HepG2 (cell line): ENCODE results near the gene BRK1. TPM values are rescaled to one million over a fixed set of nuclear protein-coding genes. Genes with fewer than 3 reads are reported as not detected.

Source experiments
- ATAC-seq: fragments of 200-7000 bp; cut with Tn5 transposase; 3 replicates; pipeline ENCODE4 v1.9.1; 2020; ENCODE audit warnings: mild to moderate bottlenecking, moderate library complexity
- BruUV-seq: library from RNA; stranded (reverse); fragments of 400-500 nt; replicated peaks from 2 replicates; lab custom pipeline; 2021; lab: Mats Ljungman, UMichigan
- CTCF ChIA-PET: fragments of 300-600 bp; formaldehyde crosslinking; extraction: SDS; loops from one replicate; lab custom pipeline; 2021; ENCODE audit warnings: low total read pairs, inconsistent platforms, low intra/inter-chr PET ratio; lab: Yijun Ruan, JAX
- POLR2A ChIA-PET: fragments of 350-600 bp; sonication (Branson Sonifier 250); formaldehyde crosslinking; loops from one replicate; lab custom pipeline; 2020; ENCODE audit warnings: antibody characterized with exemption, inconsistent platforms; lab: Yijun Ruan, JAX
- DNase-seq: peaks from one replicate; pipeline ENCODE4 v3.0.0-alpha.2; 2015; ENCODE audit warnings: low spot score
- FAIRE-seq: peaks from 3 replicates; lab custom pipeline; 2011; peaks lifted over from hg19 to GRCh38; lab: Jason Lieb, UNC
- H2AFZ ChIP-seq: one replicate; pipeline ENCODE4 v1.6.1; 2011; ENCODE audit warnings: low read length, inconsistent platforms
- H3K27ac ChIP-seq: fragments of 300-600 bp; 3 replicates; pipeline ENCODE4 v1.8.0; 2011; ENCODE audit warnings: mixed run types, mild to moderate bottlenecking, mixed read lengths, low read length, inconsistent platforms; ENCODE audit not compliant: insufficient read depth; ENCODE audit errors: extremely low read length
- H3K27me3 ChIP-seq, 2 experiments: fragments of 200-600 bp in 1 of 2; 2 replicates in 1 of 2; 3 replicates in 1 of 2; pipeline versions ENCODE4 v1.6.0 to v1.8.0; 2011; ENCODE audit warnings: low read length in 2 of 2, mild to moderate bottlenecking in 2 of 2, moderate library complexity in 2 of 2, inconsistent platforms in 1 of 2; ENCODE audit not compliant: insufficient read depth in 2 of 2, control insufficient read depth in 1 of 2
- H3K36me3 ChIP-seq, 2 experiments: fragments of 200-600 bp in 1 of 2; replicated peaks in 1 of 2; 2 replicates in 1 of 2; 3 replicates in 1 of 2; pipeline versions ENCODE4 v1.5.1 to v1.8.0; 2011; ENCODE audit warnings: low read length in 2 of 2, inconsistent platforms in 1 of 2; ENCODE audit not compliant: insufficient read depth in 2 of 2, control insufficient read depth in 1 of 2
- H3K4me1 ChIP-seq: 2 replicates; pipeline ENCODE4 v1.5.1; 2012; ENCODE audit warnings: low read length, inconsistent platforms; ENCODE audit not compliant: insufficient read depth
- H3K4me2 ChIP-seq: 2 replicates; pipeline ENCODE4 v1.6.0; 2011; ENCODE audit warnings: low read depth, low read length, inconsistent platforms
- H3K4me3 ChIP-seq, 3 experiments: fragments of 200-600 bp in 1 of 3; sonication (generic), shearing (Covaris generic) in 1 of 3; replicated peaks in 1 of 3; 2 replicates each; pipeline ENCODE4 v1.5.1; 2011 to 2016; ENCODE audit warnings: low read length in 3 of 3, inconsistent platforms in 2 of 3, low read depth in 2 of 3, mild to moderate bottlenecking in 2 of 3, control low read depth in 1 of 3, mixed read lengths in 1 of 3; ENCODE audit not compliant: insufficient read depth in 1 of 3
- H3K79me2 ChIP-seq: one replicate; pipeline ENCODE4 v1.6.1; 2011; ENCODE audit warnings: low read length, inconsistent platforms; ENCODE audit not compliant: insufficient read depth
- H3K9ac ChIP-seq: 2 replicates; pipeline ENCODE4 v1.6.0; 2011; ENCODE audit warnings: mild to moderate bottlenecking, low read depth, low read length, inconsistent platforms; ENCODE audit not compliant: insufficient read depth
- H3K9me3 ChIP-seq: 2 replicates; pipeline ENCODE4 v1.5.1; 2012; ENCODE audit warnings: mild to moderate bottlenecking, low read length
- H4K20me1 ChIP-seq: 2 replicates; pipeline ENCODE4 v1.6.0; 2011; ENCODE audit warnings: inconsistent platforms, mild to moderate bottlenecking, low read length, moderate library complexity; ENCODE audit not compliant: insufficient read depth
- CENPX ChIP-seq: sonication (generic); formaldehyde crosslinking; IDR thresholded peaks from 2 replicates; pipeline ENCODE4 v1.9.0; 2021; ENCODE audit warnings: mild to moderate bottlenecking, missing genetic modification reagents, moderate library complexity
- POLR2A ChIP-seq, 2 experiments: IDR thresholded peaks; 2 replicates each; pipeline ENCODE4 v1.6.1; 2011; ENCODE audit warnings: low read depth in 2 of 2, low read length in 2 of 2, mild to moderate bottlenecking in 1 of 2, moderate library complexity in 1 of 2; ENCODE audit not compliant: insufficient read depth in 1 of 2
- RBFOX2 ChIP-seq: fragments of 200-400 bp; formaldehyde crosslinking; IDR thresholded peaks from 2 replicates; pipeline ENCODE4 v1.6.1; 2017; ENCODE audit warnings: low read depth, mild to moderate bottlenecking, low read length
- RCOR2 ChIP-seq: IDR thresholded peaks from 2 replicates; pipeline ENCODE4 v1.6.1; 2016; ENCODE audit warnings: missing biosample characterization, missing genetic modification reagents
- REXO4 ChIP-seq: sonication (generic); formaldehyde crosslinking; IDR thresholded peaks from 2 replicates; pipeline ENCODE4 v1.8.0; 2022; ENCODE audit warnings: missing genetic modification reagents, mild to moderate bottlenecking, borderline replicate concordance
- SMAD9 ChIP-seq: sonication (generic); formaldehyde crosslinking; IDR thresholded peaks from 2 replicates; pipeline ENCODE4 v1.5.1; 2020; ENCODE audit warnings: mild to moderate bottlenecking, missing genetic modification reagents
- SRSF4 ChIP-seq: fragments of 200-400 bp; formaldehyde crosslinking; IDR thresholded peaks from one replicate; pipeline ENCODE4 v1.6.1; 2018; ENCODE audit warnings: mild to moderate bottlenecking, low read depth, low read length, moderate library complexity; ENCODE audit not compliant: poor library complexity, severe bottlenecking
- SYNCRIP ChIP-seq: fragments of 200-400 bp; formaldehyde crosslinking; IDR thresholded peaks from 2 replicates; pipeline ENCODE4 v1.6.1; 2018; ENCODE audit warnings: mild to moderate bottlenecking, low read depth, low read length; ENCODE audit not compliant: insufficient read depth
- WGBS: methylation state at CpG from one replicate; pipeline ENCODE4 v1.1.6; 2017; ENCODE audit warnings: low lambda C conversion rate; 5-methylcytosine and 5-hydroxymethylcytosine counted together
- in situ Hi-C: cut with HindIII; loops from 2 replicates; pipeline ENCODE4 v1.10.0; 2017; ENCODE audit warnings: low pct_unique_long_range_greater_than_20kb; ENCODE audit not compliant: extremely low pct_ligation_motif_present
- intact Hi-C: fragments of 100-400 bp; cut with micrococcal nuclease; formaldehyde crosslinking; loops from one replicate; pipeline ENCODE4 v1.10.0; 2022; ENCODE audit not compliant: unreplicated experiment
- polyA plus RNA-seq, 8 experiments: library from polyadenylated mRNA; depleted of rRNA in 3 of 8; stranded (reverse) in 7 of 8; unstranded in 1 of 8; fragments of >200 nt; fragmentation: Illumina TruSeq in 4 of 8; extraction: Trizol in 4 of 8; gene quantifications; 2 replicates each; pipeline versions ENCODE4 v1.2.1 to v1.2.3, GENCODE V29; 2011 to 2016; ENCODE audit warnings: low read depth in 4 of 8, missing spikeins in 1 of 8, mixed read lengths in 1 of 8; ENCODE audit not compliant: insufficient read depth in 1 of 8
- total RNA-seq, 5 experiments: library from RNA; depleted of rRNA; stranded (reverse); fragments of >200 nt; fragmentation: Illumina TruSeq; extraction: Trizol; gene quantifications; 2 replicates each; pipeline ENCODE4 v1.2.3, GENCODE V29; 2016; ENCODE audit warnings: low read depth in 1 of 5
- TF ChIP-seq, protein P1 (sequence below): sonication (generic); formaldehyde crosslinking; IDR thresholded peaks from 2 replicates; pipeline ENCODE4 v1.4.0; 2020; ENCODE audit warnings: mild to moderate bottlenecking, missing genetic modification reagents

BRK1 gene
- total and polyA plus RNA-seq, 2 of the 13 experiments (the other 11 are each of a cell fraction or from before 2014, with no cell fraction given), result 118 to 155 TPM

DNA sequence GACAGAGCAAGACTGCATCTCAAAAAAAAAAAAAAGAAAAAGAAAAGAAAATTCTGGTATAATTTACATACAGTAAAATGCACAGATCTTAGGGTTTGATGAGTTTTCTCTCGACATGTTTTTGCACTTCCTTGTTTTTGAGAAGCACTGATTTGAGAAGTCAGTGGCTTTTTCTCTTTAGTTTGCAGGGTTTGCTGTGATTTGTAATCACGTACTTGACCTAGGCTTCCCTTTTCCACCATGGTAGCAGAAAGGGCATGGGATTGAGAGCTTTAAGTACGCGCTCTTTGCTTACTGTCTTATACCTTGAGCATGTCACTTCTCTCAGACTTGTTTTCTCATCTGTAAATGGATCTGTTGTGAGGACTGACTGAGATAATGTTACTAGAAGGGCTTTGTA is 30.2 kb downstream of the BRK1 start:
- Histone ChIP-seq H3K4me3 (no peak overlapping the region), H3K9me3 (no peaks in the 10 kb centered on the region), H2AFZ (no peak overlapping the region), H3K9ac (no peak overlapping the region), H3K27me3 (no peaks in the 10 kb centered on the region), H4K20me1 (peaks cover 29% of the 10 kb centered on the region), H3K36me3 (peaks cover 12 to 28% of the 10 kb centered on the region in 2 experiments; a peak in 4 of 5 replicates), H3K4me2 (peak overlapping the region; percentile 20; the same call in 1 of the 2 replicates), H3K79me2 (peaks cover 49% of the 10 kb centered on the region), H3K27ac (no peak overlapping the region), H3K4me1 (peaks cover 45% of the 10 kb centered on the region)
- FAIRE-seq (no peak), ATAC-seq (no peak), DNase-seq (no peak)
- 0 out of 2 replicates have a peak, but pooled peaks have one; percentile 16 for TF ChIP-seq RBFOX2
- no peak for TF ChIP-seq SRSF4
- TF ChIP-seq POLR2A (IDR thresholded peaks at IDR 0.05; ENCODE audit: insufficient read depth in 1 of 2, low read depth in 2 of 2, low read length in 2 of 2), result 0 out of 4 replicates have a peak, but pooled peaks of 1 of the 2 experiments have one; percentile 18
- WGBS, result 89% methylated on average over 4 of the region's 4 CpGs
- CTCF ChIA-PET, result no interaction called here
- intact Hi-C loops (no loop called here), in situ Hi-C loops (no loop called here)
- BruUV-seq, result no TSS peak
- POLR2A ChIA-PET, result interaction anchor here (1.3 kb wide), 1 partner anchor 40 kb away, joined by 3 read pairs; no protein-coding TSS in a partner anchor

DNA sequence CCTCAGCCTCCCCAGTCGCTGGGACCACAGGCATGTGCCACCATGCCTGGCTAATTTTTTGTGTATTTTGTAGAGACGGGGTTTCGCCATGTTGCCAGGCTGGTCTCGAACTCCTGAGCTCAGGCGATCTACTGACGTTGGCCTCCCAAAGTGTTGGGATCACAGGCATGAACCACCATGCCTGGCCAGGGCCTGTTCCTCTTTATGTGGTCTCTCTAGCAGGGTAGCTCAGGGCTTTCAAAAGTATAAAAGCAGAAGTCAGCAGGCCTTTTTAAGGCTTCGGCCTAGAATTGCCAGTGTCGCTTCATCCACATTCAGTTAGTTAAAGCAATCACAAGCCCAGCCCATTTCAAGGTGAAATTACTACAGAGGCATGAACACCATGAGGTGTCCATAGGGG is 33.8 kb downstream of the BRK1 start:
- Histone ChIP-seq H3K4me1 (peaks cover 22% of the 10 kb centered on the region), H3K79me2 (peaks cover 25% of the 10 kb centered on the region), H3K27me3 (no peaks in the 10 kb centered on the region), H3K4me3 (no peak overlapping the region), H3K36me3 (peaks cover 14 to 43% of the 10 kb centered on the region in 2 experiments; a peak in 4 of 5 replicates), H3K4me2 (no peak overlapping the region), H4K20me1 (peaks cover 11% of the 10 kb centered on the region), H3K9ac (no peak overlapping the region), H3K9me3 (no peaks in the 10 kb centered on the region), H2AFZ (no peak overlapping the region), H3K27ac (no peak overlapping the region)
- in situ Hi-C loops, result no loop called here
- no peak for DNase-seq
- WGBS, result 97% methylated on average over 8 of the region's 8 CpGs
- intact Hi-C loops, result no loop called here
- POLR2A ChIA-PET, result no interaction called here
- no peak for FAIRE-seq
- TF ChIP-seq SMAD9 (CRISPR knock-in tag), result no peak
- TF ChIP-seq SYNCRIP, result no peak
- no peak for TF ChIP-seq RCOR2 (CRISPR knock-in tag)
- TF ChIP-seq, protein P1, sequence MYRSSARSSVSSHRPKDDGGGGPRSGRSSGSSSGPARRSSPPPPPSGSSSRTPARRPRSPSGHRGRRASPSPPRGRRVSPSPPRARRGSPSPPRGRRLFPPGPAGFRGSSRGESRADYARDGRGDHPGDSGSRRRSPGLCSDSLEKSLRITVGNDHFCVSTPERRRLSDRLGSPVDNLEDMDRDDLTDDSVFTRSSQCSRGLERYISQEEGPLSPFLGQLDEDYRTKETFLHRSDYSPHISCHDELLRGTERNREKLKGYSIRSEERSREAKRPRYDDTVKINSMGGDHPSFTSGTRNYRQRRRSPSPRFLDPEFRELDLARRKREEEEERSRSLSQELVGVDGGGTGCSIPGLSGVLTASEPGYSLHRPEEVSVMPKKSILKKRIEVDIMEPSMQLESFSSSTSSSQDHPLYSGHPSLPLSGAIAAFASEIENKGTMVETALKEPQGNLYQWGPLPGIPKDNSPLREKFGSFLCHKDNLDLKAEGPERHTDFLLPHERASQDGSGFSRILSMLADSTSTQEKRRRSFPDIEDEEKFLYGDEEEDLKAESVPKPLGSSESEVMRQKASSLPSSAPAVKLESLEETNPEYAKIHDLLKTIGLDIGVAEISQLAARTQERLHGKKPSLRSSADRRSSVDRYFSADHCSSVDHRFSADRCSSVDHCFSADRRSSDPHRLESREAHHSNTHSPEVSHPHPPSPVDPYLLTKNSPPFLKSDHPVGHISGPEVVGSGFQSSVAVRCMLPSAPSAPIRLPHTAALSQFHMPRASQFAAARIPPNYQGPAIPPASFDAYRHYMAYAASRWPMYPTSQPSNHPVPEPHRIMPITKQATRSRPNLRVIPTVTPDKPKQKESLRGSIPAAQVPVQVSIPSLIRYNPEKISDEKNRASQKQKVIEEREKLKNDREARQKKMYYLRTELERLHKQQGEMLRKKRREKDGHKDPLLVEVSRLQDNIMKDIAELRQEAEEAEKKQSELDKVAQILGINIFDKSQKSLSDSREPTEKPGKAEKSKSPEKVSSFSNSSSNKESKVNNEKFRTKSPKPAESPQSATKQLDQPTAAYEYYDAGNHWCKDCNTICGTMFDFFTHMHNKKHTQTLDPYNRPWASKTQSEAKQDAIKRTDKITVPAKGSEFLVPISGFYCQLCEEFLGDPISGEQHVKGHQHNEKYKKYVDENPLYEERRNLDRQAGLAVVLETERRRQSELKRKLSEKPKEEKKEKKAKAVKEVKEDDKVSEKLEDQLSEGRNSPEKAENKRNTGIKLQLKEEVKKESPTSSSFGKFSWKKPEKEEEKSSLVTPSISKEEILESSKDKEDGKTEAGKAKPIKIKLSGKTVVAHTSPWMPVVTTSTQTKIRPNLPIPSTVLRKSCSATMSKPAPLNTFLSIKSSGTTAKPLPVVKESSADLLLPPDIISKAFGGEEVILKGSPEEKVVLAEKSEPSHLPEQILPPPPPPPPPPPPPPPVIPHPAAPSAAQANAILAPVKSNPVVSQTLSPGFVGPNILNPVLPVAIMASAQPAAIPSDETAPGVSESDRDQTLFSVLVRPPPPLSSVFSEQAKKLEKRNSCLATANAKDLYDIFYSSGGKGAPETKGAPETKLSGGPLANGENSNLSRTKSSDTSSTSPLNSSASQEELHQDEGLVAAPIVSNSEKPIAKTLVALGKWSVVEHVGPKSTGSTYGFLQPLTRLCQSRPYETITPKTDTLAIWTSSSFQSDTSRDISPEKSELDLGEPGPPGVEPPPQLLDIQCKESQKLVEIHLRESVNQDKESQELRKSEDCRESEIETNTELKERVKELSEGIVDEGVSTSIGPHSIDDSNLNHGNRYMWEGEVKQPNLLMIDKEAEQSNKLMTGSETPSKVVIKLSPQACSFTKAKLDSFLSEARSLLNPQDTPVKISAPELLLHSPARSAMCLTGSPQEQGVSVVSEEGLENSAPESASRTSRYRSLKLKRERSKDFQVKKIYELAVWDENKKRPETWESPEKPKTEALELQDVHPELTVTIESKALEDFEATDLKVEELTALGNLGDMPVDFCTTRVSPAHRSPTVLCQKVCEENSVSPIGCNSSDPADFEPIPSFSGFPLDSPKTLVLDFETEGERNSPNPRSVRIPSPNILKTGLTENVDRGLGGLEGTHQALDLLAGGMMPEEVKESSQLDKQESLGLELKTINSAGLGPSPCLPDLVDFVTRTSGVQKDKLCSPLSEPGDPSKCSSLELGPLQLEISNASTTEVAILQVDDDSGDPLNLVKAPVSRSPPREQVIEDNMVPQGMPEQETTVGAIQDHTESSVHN (CRISPR knock-in tag), result no peak
- no peak for TF ChIP-seq REXO4 (CRISPR knock-in tag)
- no peak for TF ChIP-seq CENPX
- CTCF ChIA-PET, result no interaction called here
- no peak for ATAC-seq
- BruUV-seq, result no TSS peak
